ENCODE data around the gene IMPDH2.

- no peak for TF ChIP-seq PRDM10 (tag by site-specific recombination; IDR thresholded peaks at IDR 0.05)
- TF ChIP-seq CTCF (tag by site-specific recombination; IDR thresholded peaks at IDR 0.05): no peak
- TF ChIP-seq ZNF639 (tag by site-specific recombination; IDR thresholded peaks at IDR 0.05): no peak
- TF ChIP-seq, protein P1, sequence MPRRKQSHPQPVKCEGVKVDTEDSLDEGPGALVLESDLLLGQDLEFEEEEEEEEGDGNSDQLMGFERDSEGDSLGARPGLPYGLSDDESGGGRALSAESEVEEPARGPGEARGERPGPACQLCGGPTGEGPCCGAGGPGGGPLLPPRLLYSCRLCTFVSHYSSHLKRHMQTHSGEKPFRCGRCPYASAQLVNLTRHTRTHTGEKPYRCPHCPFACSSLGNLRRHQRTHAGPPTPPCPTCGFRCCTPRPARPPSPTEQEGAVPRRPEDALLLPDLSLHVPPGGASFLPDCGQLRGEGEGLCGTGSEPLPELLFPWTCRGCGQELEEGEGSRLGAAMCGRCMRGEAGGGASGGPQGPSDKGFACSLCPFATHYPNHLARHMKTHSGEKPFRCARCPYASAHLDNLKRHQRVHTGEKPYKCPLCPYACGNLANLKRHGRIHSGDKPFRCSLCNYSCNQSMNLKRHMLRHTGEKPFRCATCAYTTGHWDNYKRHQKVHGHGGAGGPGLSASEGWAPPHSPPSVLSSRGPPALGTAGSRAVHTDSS (tag by site-specific recombination; IDR thresholded peaks at IDR 0.05): no peak
- TF ChIP-seq, protein P2, sequence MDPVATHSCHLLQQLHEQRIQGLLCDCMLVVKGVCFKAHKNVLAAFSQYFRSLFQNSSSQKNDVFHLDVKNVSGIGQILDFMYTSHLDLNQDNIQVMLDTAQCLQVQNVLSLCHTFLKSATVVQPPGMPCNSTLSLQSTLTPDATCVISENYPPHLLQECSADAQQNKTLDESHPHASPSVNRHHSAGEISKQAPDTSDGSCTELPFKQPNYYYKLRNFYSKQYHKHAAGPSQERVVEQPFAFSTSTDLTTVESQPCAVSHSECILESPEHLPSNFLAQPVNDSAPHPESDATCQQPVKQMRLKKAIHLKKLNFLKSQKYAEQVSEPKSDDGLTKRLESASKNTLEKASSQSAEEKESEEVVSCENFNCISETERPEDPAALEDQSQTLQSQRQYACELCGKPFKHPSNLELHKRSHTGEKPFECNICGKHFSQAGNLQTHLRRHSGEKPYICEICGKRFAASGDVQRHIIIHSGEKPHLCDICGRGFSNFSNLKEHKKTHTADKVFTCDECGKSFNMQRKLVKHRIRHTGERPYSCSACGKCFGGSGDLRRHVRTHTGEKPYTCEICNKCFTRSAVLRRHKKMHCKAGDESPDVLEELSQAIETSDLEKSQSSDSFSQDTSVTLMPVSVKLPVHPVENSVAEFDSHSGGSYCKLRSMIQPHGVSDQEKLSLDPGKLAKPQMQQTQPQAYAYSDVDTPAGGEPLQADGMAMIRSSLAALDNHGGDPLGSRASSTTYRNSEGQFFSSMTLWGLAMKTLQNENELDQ (tag by site-specific recombination; IDR thresholded peaks at IDR 0.05; ENCODE audit: low read depth): no peak
- TF ChIP-seq ZBTB17 (tag by site-specific recombination; IDR thresholded peaks at IDR 0.05): no peak
- TF ChIP-seq ZNF768 (tag by site-specific recombination; IDR thresholded peaks at IDR 0.05): no peak
- no peak for TF ChIP-seq SETDB1 (IDR thresholded peaks at IDR 0.05; ENCODE audit: insufficient read length, low read length)
- TF ChIP-seq ZNF830 (tag by site-specific recombination; IDR thresholded peaks at IDR 0.05; ENCODE audit: low read depth): no peak
- TF ChIP-seq TCF7L2 (IDR thresholded peaks at IDR 0.05; ENCODE audit: borderline replicate concordance, low read depth, low read length): no peak
- no peak for TF ChIP-seq GLI4 (tag by site-specific recombination; IDR thresholded peaks at IDR 0.05)
- no peak for TF ChIP-seq ZNF302 (tag by site-specific recombination; IDR thresholded peaks at IDR 0.05; ENCODE audit: low read depth)
Measured at GRCh38 chr3:49006408-49007067, 22.7 kb downstream of the IMPDH2 start.

Data from HEK293 (cell line).